ENCODE results near the gene PSKH1. TPM values are rescaled to one million over a fixed set of nuclear protein-coding genes. Genes with fewer than 3 reads are reported as not detected.
"Not testable (repeated sequence)": the region's sequence is repeated elsewhere in the genome, so short reads cannot be mapped to it uniquely, and the experiment has no call there.

The PSKH1 gene
- total RNA-seq, 1 donor from 2014 or later = 10.6 TPM

DNA sequence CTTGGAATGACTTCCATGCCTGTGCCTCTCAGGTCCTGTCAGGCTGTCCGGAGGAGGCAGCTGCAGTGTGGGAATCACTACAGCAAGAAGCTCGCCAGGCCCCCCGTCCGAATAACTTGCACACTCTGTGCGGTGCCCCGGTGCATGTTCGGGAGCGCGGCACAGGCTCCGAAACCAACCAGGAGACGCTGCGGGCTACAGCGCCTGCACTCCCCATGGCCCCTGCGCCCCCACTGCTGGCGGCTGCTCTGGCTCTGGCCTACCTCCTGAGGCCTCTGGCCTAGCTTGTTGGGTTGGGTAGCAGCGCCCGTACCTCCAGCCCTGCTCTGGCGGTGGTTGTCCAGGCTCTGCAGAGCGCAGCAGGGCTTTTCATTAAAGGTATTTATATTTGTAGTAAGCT is 7.1 kb upstream of the PSKH1 start:
- no peak for DNase-seq (ENCODE audit: low read depth)

DNA sequence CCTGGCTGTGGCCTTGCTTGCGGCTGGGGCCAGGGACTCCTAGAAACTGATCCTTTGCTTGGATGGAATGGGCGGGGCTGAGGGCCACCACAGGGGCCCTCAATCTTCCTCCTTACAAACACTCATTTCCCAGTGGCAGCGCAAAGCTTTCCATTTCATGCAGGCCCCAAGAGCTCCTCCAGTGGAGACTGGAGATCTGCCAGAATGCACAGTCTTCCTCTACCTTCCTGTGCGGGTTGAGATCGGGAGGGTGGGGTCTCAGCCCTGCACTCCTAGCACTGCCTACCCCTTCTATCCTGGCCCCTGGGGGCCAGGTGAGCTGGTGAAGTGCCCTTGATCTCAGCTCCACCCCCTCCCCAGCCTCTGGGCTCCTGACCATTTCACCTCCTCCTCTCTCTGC is 6.7 kb upstream of the PSKH1 start:
- no peak for DNase-seq (ENCODE audit: low read depth)

DNA sequence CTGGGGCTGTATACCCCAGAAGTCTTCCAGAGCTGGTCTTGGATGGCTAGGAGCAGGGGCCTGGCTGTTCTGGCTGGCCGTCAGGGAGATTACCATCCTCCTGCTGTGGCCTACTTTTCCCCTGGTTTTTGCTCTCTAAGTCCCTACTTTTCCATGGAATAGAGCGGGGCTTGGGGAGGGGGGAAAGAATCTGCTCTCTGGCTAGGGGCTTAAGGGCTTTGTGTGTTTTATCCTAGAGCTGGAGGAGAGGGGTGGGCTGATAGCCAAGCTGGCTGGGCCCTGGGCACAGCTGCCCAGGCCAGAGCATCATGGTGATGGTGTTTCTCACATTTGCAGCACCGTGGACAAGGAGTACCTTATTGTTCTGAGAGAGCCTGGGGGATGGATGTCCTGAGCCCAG is 4.7 kb upstream of the PSKH1 start:
- no peak for DNase-seq (ENCODE audit: low read depth)

DNA sequence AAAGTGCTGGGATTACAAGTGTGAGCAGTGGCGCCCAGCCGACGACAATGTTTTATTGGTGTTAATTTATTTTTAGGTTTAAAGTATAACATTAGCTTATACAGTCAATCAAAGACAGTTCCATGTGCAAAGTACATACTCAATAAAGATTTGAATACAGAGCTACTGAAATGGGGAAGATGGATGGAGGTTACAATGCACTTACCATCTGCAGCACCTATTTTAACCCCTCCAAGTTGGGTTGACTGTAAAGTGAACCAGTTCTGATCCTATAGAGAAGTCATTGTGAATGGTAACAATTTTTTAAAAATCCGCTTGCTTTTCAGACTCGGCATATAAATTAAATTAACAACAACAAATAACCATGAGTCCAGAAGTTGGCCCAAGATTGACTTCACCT is 679 bp upstream of the PSKH1 start:
- DNase-seq (ENCODE audit: low read depth) = no peak

DNA sequence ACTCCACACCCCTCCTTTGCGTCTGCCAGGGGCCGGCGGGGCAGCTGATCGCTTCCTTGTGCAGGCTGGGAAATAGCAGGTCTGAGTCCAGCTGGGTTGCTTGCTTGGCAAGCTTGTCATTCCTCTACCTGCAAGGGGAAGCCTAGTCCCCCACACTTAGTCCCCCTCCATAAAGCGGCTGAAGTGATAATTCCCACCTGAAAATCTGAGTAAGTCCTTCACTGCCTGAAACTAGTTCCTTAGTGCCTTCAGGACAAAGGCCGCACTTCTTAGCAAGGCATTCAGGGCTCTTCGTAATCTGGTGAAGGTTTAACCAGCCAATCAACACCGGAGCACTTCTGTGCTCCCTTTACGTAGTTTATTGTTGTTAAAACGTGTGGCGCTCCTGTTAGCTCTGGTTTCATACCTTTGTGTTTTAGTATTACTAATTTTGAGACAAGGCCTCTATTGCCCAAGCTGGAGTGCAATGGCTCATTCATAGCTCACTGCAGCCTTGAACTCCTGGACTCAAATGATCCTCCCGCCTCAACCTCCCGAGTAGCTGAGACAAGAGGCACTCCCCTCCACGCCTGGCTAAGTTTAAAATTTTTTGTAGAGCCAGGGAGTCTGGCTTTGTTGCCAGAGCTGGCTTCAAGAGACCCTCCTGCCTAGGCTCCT is 817 bp downstream of the PSKH1 start:
- no peak for DNase-seq (ENCODE audit: low read depth)

DNA sequence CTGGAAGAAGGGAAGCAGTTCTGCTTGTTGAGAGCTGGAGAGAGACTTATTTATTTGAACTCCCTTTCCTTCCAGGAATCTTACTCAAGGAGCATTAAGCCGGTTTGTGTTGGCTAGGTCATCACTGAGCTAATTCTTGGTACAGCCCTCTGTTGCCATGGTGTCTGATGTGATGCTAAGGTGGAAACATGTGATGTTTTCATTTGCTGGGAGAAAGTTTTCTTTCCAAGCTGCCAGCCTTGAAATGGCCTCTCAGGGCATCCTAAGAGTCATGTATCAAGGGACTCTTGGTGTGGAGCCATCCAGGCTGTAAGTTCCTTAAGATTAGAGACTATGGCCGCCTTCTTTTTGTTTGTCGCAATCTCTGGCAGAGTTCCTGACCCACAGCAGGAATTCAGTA is 4.2 kb downstream of the PSKH1 start:
- no peak for DNase-seq (ENCODE audit: low read depth)

DNA sequence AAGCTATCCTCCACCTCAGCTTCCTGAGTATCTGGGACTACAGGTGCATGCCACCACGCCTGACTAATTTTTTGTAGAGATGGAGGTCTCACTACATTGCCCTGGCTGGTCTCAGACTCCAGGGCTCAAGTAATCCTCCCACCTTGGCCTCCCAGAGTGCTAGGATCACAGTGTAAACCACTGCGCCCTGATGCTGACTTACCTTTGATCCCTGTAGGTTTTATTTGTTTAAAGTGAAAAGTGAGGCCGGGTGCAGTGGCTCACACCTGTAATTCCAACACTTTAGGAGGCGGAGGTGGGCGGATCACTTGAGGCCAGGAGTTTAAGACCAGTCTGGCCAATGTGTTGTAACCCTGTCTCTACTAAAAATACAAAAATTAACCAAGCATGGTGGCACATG is 8.7 kb downstream of the PSKH1 start:
- no peak for DNase-seq (ENCODE audit: low read depth)

DNA sequence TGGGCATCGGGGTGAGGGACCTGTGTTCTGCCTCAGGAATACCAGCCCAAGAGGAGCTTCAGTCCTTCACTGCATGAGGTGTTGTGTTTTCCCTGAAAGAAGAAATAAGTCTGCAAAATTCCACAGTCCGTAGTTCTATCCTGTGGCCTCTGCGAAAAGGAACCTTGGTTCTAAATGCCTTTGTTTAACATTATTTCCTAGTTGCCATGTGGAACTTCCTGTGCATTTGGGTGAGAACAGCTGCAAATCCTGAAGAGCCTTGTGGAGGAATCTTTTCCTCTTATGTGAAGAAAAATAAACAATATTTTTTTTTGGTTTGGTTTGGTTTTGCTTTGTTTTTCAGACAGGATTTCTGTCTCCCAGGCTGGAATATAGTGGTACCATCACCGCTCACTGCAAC is 9.8 kb downstream of the PSKH1 start:
- DNase-seq (ENCODE audit: low read depth) = peak; percentile 46

DNA sequence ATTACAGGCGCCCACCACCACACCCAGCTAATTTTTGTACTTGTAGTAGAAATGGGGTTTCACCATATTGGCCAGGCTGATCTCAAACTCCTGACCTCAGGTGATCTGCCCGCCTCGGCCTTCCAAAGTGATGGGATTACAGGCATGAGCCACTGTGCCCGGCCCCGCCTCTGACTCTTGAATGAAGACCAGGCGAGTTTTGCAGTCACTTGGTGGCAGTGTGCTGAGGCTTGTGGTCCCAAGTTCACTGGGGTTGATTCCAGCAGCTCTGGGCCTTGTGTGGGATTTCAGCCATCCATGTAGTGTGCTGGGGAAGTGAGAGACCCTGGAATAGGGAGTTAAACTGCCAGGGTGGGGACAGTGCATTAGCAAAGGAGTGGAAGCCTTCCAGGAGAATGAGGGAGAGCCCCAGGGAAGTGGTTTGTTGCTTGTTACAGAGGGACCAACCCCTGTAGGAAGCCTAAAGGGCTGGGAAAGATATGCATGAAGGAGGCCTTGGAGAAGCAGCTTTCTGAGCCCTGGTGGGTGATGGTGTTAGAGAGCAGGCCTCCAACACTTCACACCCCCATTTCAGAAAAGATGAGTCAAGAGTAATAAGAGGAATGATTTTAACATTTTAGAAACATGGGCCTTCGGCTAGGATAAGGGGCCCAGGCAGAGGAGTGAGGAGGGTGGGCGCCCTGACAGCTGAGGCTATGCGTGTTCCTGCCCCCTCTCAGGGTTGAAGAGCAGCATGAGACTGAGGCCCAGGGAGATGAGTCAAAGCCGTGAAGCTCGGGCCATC is 14.5 kb downstream of the PSKH1 start:
- no peak for DNase-seq (ENCODE audit: low read depth)

DNA sequence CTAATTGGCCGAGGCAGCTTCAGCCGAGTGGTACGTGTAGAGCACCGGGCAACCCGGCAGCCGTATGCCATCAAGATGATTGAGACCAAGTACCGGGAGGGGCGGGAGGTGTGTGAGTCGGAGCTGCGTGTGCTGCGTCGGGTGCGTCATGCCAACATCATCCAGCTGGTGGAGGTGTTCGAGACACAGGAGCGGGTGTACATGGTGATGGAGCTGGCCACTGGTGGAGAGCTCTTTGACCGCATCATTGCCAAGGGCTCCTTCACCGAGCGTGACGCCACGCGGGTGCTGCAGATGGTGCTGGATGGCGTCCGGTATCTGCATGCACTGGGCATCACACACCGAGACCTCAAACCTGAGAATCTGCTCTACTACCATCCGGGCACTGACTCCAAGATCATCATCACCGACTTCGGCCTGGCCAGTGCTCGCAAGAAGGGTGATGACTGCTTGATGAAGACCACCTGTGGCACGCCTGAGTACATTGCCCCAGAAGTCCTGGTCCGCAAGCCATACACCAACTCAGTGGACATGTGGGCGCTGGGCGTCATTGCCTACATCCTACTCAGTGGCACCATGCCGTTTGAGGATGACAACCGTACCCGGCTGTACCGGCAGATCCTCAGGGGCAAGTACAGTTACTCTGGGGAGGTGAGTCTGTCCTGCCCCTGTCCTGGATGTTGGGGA is 16.1 kb downstream of the PSKH1 start:
- no peak for DNase-seq (ENCODE audit: low read depth)

DNA sequence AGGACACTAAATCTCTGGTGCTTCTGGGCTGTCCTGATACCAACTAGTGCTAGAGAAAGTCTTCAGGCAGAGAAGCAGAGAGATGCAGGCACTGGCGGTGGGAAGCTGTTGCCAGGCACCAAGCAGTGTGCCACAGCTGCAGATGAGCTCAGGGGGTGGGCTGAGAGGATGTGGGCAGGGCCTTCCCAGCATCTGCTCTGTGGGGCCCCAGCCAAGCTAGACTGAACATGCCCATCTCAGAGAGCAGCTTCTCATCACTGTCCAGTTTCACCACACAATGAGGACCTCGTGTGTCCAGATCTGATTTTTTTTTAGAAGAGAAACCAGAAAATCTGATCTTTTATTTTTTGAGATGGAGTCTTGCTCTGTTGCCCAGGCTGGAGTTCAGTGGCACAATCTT is 17.1 kb downstream of the PSKH1 start:
- DNase-seq (ENCODE audit: low read depth) = peak; percentile 89

DNA sequence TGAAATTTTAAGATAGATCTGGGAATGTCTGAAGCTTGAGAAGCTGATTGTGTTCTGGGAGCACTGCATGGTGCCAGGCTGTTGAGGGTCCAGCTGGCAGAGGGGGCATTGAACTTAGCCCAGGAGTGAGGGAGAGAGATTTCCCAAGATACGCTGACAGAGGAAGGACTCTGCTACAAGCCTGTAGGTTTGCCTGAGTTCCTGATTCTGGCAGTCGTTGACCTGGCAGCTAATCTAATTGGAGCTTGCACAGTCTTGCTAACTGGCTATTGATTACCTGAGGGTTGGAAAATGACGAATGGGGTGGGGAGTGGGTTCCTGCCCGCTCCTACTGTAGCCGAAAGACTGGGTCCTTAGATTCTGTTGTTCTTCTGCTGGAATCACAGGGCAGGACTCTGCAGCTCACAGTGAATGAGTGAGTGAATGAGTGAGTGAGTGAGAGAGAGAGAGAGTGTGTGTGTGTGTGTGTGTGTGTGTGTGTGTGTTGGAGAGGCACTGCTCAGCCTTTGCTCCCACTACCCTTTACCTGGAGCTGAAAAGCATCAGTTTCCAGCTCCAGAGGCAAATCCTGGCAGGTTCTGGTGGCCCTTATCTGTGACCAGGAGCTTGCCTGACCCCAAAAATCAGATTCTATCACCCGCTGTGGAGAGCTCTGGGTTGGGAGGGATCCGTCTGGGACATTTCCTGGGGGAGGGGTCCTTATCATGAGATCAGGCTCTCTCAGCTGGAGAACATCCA is 21.9 kb downstream of the PSKH1 start:
- no peak for DNase-seq (ENCODE audit: low read depth)

DNA sequence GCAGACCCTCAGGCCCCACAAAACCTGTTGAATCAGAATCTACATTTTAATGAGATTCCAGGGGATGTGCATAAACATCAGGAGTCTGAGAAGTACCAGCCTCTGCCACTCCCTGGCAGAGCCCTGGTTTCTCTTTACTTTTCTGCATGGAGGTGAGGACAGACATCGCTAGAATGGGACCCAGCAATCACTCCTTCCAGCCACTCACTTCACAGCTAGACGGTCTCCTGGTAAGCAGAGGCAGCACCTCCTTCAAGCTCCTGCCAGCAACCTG is 22.4 kb downstream of the PSKH1 start:
- not testable (repeated sequence) for DNase-seq (ENCODE audit: low read depth)

DNA sequence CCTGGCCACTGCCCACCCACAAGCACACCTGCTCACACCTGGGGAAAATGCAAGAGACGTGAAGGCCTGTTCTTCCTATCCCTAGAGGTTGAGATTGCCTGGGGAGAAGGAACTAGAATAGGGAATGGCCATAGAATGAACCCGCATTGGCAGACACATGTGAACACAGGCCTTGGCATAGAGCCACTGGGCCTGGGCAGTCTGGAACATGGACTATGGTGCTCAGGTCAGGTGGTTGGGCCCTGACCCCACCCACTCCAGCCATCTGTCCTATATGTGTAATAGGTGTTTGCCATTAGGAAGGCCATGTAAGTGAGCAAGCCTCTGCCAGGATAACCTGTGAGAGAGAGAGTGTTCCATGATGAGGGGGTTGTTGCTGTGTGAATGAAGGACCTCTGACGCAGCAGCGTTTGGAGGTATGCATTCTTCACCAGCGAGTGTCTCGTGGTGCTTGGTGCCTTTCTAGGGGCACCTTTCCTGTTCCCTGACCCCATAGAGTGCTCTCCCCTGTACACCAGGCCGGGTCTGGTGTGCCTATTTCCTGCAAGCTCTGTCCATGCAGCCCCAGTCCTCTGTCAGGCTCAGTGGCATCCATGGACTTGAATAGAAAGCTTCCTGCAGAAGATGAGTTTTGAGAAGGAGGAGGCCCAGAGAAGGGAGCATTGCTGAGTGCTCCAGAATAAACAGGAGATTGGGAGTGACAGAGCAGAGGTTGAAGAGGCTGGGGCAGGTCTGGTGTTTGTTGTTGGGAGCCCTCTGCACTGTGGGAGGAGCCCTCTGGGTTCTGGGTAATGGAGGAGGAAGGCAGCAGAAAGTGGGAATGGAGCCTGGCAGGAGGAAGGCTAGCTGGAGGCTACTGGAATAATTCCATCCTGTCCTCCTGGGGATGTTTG is 23.0 kb downstream of the PSKH1 start:
- no peak for DNase-seq (ENCODE audit: low read depth)

DNA sequence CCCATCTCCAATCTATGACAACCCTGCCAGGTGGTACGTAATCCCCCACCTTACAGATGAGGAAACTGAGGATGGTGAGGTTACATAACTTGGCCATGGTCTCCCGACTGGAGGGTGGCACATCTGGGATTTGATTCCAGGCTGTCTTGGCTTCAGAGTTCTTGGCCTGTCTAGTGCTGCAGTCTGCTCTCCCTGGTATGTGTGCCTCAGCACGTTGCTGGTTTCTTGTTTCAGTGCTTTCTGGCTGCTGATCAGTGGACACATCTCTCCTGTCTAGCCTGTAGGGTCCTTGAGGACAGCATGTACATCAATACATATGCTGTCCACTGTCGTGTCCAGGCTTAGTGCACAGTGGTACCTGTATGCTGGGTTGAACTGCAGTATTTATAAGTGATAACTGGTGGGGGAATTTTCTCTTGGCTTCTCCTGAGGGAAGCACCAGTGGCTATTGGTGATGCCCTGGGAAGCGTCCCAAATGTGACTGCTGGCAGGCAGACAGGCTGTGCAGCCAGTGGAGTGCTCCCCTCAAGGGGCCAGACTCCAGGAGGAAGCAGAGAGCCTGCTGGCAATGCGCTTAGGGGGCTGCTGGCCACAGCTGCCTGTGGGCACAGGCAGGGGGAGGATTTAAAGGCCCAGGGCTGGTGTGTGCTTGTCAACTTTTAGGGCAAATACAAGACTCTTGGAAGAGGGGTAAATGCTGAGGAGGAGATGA is 24.2 kb downstream of the PSKH1 start:
- peak; percentile 75 for DNase-seq (ENCODE audit: low read depth)

DNA sequence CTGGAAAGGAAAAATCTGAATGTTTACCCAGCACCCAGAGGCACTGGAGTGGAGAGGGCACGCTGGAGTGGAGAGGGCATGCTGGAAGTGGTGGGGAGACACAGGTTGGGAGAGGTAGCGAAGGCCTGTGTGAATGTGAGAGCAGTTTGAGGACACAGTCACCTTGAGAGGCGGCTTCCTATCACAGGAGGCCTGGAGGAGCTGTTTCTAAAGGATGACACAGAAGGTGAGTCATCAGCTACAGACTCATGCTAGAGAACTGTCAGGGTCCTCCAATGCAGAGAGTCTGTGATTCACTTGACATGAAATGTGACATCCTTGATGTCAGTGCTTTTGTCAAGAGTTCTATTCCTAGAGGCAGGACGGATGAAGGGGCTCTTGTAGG is 24.8 kb downstream of the PSKH1 start:
- DNase-seq (ENCODE audit: low read depth) = peak; percentile 82

DNA sequence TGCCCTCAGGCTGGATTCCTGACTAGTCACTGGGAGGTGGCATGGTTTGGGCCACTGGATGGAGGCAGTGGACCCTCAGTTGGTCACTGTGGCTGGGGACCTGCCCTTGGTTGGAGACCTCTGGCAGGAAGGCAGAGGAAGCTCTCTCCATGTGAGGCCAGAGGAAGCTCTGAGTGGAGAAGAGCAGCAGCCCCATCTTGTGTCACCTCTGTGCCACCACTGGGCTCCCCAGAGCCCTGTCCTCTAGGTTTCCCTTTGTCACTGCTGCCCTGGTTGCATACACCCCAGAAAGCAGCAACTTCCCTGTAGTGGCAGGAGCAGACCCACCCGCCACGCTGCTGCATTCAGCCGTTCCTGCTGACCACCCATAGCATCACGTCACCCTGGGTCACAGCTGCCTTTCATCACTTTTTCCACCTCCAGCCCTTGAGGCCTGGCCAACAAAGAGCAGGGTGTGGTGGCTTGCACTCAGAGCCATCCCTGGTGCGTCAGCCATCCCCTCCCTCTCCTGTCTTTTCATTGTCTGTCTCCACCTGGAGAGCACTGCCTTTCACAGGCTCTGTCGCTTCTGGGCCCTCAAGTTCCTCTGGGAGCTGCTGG is 26.7 kb downstream of the PSKH1 start:
- DNase-seq (ENCODE audit: low read depth) = no peak

DNA sequence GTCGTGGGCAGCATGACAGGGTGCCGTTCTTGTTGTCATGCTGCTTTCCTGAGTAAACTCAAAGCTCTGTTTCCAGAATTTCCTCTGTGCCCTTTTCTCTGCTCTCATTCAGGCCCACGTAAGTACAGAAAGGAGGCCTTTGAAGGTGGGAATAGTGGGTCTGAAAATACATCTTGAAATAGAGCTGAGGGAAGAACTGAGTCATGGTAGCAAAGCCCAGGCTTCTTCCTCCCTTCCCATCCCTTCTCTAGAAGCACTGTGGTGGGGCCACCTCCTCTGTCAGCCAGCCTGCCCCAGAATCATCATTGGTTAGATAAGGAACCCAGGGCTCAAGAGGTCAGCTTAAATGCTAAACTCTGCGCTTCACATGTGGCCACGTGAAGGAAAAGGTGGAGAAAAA is 29.2 kb downstream of the PSKH1 start:
- no peak for DNase-seq (ENCODE audit: low read depth)

DNA sequence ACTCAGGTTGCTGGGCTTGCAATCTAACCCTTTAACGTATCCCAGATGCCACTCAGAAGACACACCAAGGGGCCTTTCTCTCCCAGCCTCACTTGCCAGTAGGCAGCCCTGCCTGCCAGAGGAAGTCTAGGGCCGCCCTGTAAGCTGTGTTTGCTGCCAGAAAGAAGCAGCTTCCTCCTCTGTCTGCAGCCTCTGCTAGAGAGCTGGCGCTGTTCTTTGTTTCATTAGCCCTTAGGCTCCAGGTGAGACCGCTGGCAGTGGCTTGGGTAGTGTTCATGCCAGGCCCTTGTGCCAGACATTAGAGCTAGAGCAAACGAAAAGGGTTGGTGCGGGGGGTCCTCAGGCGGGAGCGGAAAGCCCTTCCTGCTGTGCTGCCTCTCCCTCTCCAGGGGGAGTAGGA is 29.7 kb downstream of the PSKH1 start:
- no peak for DNase-seq (ENCODE audit: low read depth)
